ENCODE data around the gene RABGAP1.

- TF ChIP-seq EZH2phosphoT487 (IDR thresholded peaks at IDR 0.05; ENCODE audit: insufficient read depth, low read depth) (no peak), EZH2 (IDR thresholded peaks at IDR 0.05; ENCODE audit: insufficient read depth, poor library complexity, severe bottlenecking) (no peak)
Observed at GRCh38 chr9:123026425-123026824, 85.6 kb downstream of the RABGAP1 start.
